Glutamatergic neuron (in vitro differentiated cells): ENCODE results near the gene RTEL1. TPM values are rescaled to one million over a fixed set of nuclear protein-coding genes. Genes with fewer than 3 reads are reported as not detected.
"Not testable (repeated sequence)": the region's sequence is repeated elsewhere in the genome, so short reads cannot be mapped to it uniquely, and the experiment has no call there.

Source experiments
- DNase-seq: peaks from one replicate; pipeline ENCODE4 v3.0.0; 2022
- H3K27ac Mint-ChIP-seq: one replicate; pipeline ENCODE4 v1.8.0; 2020; ENCODE audit warnings: mild to moderate bottlenecking, mixed read lengths, inconsistent platforms; ENCODE audit not compliant: unreplicated experiment
- H3K27me3 Mint-ChIP-seq: one replicate; pipeline ENCODE4 v1.8.0; 2020; ENCODE audit warnings: mild to moderate bottlenecking, moderate library complexity, mixed read lengths, inconsistent platforms; ENCODE audit not compliant: unreplicated experiment
- H3K36me3 Mint-ChIP-seq: one replicate; pipeline ENCODE4 v1.8.0; 2020; ENCODE audit warnings: mild to moderate bottlenecking, mixed read lengths, inconsistent platforms; ENCODE audit not compliant: unreplicated experiment
- H3K4me1 Mint-ChIP-seq: one replicate; pipeline ENCODE4 v1.8.0; 2020; ENCODE audit warnings: mild to moderate bottlenecking, low read depth, mixed read lengths, inconsistent platforms; ENCODE audit not compliant: unreplicated experiment
- H3K4me3 Mint-ChIP-seq: one replicate; pipeline ENCODE4 v1.8.0; 2020; ENCODE audit warnings: mild to moderate bottlenecking, mixed read lengths, inconsistent platforms; ENCODE audit not compliant: unreplicated experiment
- H3K9me3 Mint-ChIP-seq: one replicate; pipeline ENCODE4 v1.8.0; 2020; ENCODE audit warnings: mild to moderate bottlenecking, moderate library complexity, mixed read lengths, inconsistent platforms; ENCODE audit not compliant: unreplicated experiment
- total RNA-seq: library from RNA; stranded (reverse); fragmentation: NEBNext Ultra II Directional; extraction: Animal tissue kit (Norgen Biotek cat#: 25700); gene quantifications from one replicate; pipeline ENCODE4 v1.2.1, GENCODE V29; 2021; ENCODE audit not compliant: unreplicated experiment
- TF ChIP-seq, protein P1 (sequence below): fragments of 200-600 bp; sonication (generic); IDR thresholded peaks from one replicate; pipeline ENCODE4 v1.5.0; 2021; ENCODE audit not compliant: partially characterized antibody, unreplicated experiment

RTEL1 gene
- total RNA-seq, 1 donor from 2014 or later = 36.3 TPM

DNA sequence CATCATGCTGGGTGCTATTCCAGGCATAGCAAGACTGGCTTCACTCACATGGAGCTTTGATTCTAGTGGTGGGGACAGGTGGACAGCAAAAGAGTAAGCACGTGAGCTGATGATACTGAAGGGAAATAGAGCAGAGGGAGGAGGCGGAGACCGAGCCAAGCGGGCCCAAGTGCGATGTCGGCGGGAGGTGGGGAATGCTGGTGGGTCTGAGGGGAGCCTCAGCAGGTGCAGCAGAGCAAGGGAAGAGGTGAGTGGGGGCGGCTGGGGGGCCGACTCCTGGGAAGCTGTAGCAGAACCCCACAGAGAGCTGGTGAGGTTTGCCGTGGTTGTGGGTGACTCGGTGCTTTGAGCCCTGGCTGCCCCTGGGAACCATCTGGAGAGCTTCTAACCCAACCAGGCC lies 10.2 kb downstream of the RTEL1 start:
- peaks cover 3% of the 10 kb centered on the region for H3K27me3 Mint-ChIP-seq
- H3K4me1 Mint-ChIP-seq = peaks cover 2% of the 10 kb centered on the region
- no peak for DNase-seq
- H3K4me3 Mint-ChIP-seq = peak overlapping the region; percentile 18
- peaks cover 3% of the 10 kb centered on the region for H3K9me3 Mint-ChIP-seq
- TF ChIP-seq, protein P1, sequence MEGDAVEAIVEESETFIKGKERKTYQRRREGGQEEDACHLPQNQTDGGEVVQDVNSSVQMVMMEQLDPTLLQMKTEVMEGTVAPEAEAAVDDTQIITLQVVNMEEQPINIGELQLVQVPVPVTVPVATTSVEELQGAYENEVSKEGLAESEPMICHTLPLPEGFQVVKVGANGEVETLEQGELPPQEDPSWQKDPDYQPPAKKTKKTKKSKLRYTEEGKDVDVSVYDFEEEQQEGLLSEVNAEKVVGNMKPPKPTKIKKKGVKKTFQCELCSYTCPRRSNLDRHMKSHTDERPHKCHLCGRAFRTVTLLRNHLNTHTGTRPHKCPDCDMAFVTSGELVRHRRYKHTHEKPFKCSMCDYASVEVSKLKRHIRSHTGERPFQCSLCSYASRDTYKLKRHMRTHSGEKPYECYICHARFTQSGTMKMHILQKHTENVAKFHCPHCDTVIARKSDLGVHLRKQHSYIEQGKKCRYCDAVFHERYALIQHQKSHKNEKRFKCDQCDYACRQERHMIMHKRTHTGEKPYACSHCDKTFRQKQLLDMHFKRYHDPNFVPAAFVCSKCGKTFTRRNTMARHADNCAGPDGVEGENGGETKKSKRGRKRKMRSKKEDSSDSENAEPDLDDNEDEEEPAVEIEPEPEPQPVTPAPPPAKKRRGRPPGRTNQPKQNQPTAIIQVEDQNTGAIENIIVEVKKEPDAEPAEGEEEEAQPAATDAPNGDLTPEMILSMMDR = no peak
- H3K27ac Mint-ChIP-seq = peak overlapping the region; percentile 6
- peaks cover 10% of the 10 kb centered on the region for H3K36me3 Mint-ChIP-seq

DNA sequence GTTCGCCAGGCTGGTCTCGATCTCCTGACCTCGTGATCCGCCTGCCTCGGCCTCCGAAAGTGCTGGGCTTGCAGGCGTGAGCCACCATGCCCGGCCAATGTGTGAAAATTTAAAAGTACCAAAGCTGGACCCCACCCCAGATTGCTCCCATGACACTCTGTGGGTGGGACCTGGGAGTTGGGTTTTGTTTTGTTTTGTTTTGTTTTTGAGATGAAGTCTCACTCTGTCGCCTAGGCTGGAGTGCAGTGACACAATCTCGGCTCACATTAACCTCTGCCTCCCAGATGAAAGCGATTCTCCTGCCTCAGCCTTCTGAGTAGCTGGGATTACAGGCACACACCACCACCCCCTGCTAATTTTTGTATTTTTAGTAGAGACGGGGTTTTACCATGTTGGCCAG lies 13.6 kb downstream of the RTEL1 start:
- H3K36me3 Mint-ChIP-seq, H3K27ac Mint-ChIP-seq, H3K4me1 Mint-ChIP-seq, DNase-seq, H3K27me3 Mint-ChIP-seq, H3K9me3 Mint-ChIP-seq, H3K4me3 Mint-ChIP-seq: not testable (repeated sequence)

GRCh38 chr20:63672666-63673065 lies 14.6 kb downstream of the RTEL1 start:
- H3K9me3 Mint-ChIP-seq = no peaks in the 10 kb centered on the region
- no peak overlapping the region for H3K27ac Mint-ChIP-seq
- no peaks in the 10 kb centered on the region for H3K4me1 Mint-ChIP-seq
- DNase-seq = no peak
- peaks cover 10% of the 10 kb centered on the region for H3K36me3 Mint-ChIP-seq
- H3K27me3 Mint-ChIP-seq = peaks cover 3% of the 10 kb centered on the region
- TF ChIP-seq, protein P1 = no peak
- no peak overlapping the region for H3K4me3 Mint-ChIP-seq

GRCh38 chr20:63673951-63674350 lies 15.8 kb downstream of the RTEL1 start:
- Mint-ChIP-seq H3K9me3 (peaks cover 2% of the 10 kb centered on the region), H3K27ac (no peak overlapping the region), H3K4me1 (no peaks in the 10 kb centered on the region), H3K27me3 (no peaks in the 10 kb centered on the region), H3K36me3 (peaks cover 5% of the 10 kb centered on the region), H3K4me3 (no peak overlapping the region)
- no peak for DNase-seq
- TF ChIP-seq, protein P1 = no peak

GRCh38 chr20:63675681-63676368 lies 17.7 kb downstream of the RTEL1 start:
- TF ChIP-seq, protein P1 = no peak
- Mint-ChIP-seq H3K36me3 (no peaks in the 10 kb centered on the region), H3K27ac (no peak overlapping the region), H3K9me3 (peaks cover 2% of the 10 kb centered on the region), H3K4me3 (no peak overlapping the region), H3K4me1 (no peaks in the 10 kb centered on the region), H3K27me3 (no peaks in the 10 kb centered on the region)
- no peak for DNase-seq
